B cell (primary cell): ENCODE results near the gene NOS2. TPM values are rescaled to one million over a fixed set of nuclear protein-coding genes. Genes with fewer than 3 reads are reported as not detected.
"Not testable (repeated sequence)": the region's sequence is repeated elsewhere in the genome, so short reads cannot be mapped to it uniquely, and the experiment has no call there.

Experiments used
- ATAC-seq: fragments of 200-7000 bp; cut with Tn5 transposase; one replicate; pipeline ENCODE4 v1.10.0; 2021; ENCODE audit warnings: low read depth, mild to moderate bottlenecking, moderate number of reproducible peaks, moderate library complexity
- CTCF ChIA-PET: fragments of 350-600 bp; sonication (Branson Sonifier 250); formaldehyde crosslinking; loops from one replicate; lab custom pipeline; 2021; ENCODE audit warnings: antibody characterized with exemption, inconsistent platforms; lab: Charles Lee
- POLR2A ChIA-PET: fragments of 350-600 bp; sonication (Branson Sonifier 250); formaldehyde crosslinking; loops from one replicate; lab custom pipeline; 2021; ENCODE audit warnings: antibody characterized with exemption; lab: Charles Lee
- DNase-seq: peaks from one replicate; pipeline ENCODE4 v3.0.0; 2013
- H2AFZ ChIP-seq: 2 replicates; pipeline ENCODE4 v1.6.1; 2012; ENCODE audit warnings: mild to moderate bottlenecking, low read depth, low read length; ENCODE audit not compliant: insufficient read depth, poor library complexity, severe bottlenecking
- H3K27ac ChIP-seq, 2 donors: 1 replicate in 1 of 2; 2 replicates in 1 of 2; pipeline ENCODE4 v1.5.1; 2012 to 2013; ENCODE audit warnings: low read length in 2 of 2, mild to moderate bottlenecking in 2 of 2, moderate library complexity in 1 of 2
- H3K27me3 ChIP-seq, 4 experiments: fragments of 200-600 bp in 1 of 4; sonication (generic) in 1 of 4; replicated peaks in 1 of 4; 1 replicate in 2 of 4; 2 replicates in 2 of 4; pipeline versions ENCODE4 v1.6.1 to v1.7.0; 2013 to 2016; ENCODE audit warnings: low read length in 3 of 4, mild to moderate bottlenecking in 2 of 4, mixed read lengths in 1 of 4, moderate library complexity in 1 of 4; ENCODE audit not compliant: insufficient read depth in 4 of 4, control insufficient read depth in 3 of 4; ENCODE audit errors: control extremely low read depth in 1 of 4
- H3K36me3 ChIP-seq, 2 experiments: replicated peaks in 1 of 2; 1 replicate in 1 of 2; 2 replicates in 1 of 2; pipeline versions ENCODE4 v1.6.1 to v1.7.1; 2013; ENCODE audit warnings: low read length in 1 of 2; ENCODE audit not compliant: insufficient read depth in 2 of 2, control insufficient read depth in 1 of 2; ENCODE audit errors: control extremely low read depth in 1 of 2, extremely low read depth in 1 of 2
- H3K4me1 ChIP-seq, 2 donors: fragments of 200-600 bp in 1 of 2; sonication (generic) in 1 of 2; 1 replicate in 1 of 2; 2 replicates in 1 of 2; pipeline versions ENCODE4 v1.5.1 to v1.6.1; 2013 to 2017; ENCODE audit warnings: low read length in 2 of 2; ENCODE audit not compliant: control insufficient read depth in 2 of 2, insufficient read depth in 2 of 2
- H3K4me2 ChIP-seq: replicated peaks from 2 replicates; pipeline ENCODE3; 2012; ENCODE audit warnings: mild to moderate bottlenecking, low read depth, low read length; ENCODE audit not compliant: poor library complexity, severe bottlenecking
- H3K4me3 ChIP-seq, 5 experiments: fragments of 200-600 bp in 1 of 5; sonication (generic) in 1 of 5; 1 replicate in 3 of 5; 2 replicates in 2 of 5; pipeline versions ENCODE4 v1.5.1 to v1.7.0; 2011 to 2016; ENCODE audit warnings: low read length in 4 of 5, mild to moderate bottlenecking in 4 of 5, low read depth in 2 of 5, control low read depth in 1 of 5, moderate library complexity in 1 of 5; ENCODE audit not compliant: insufficient read depth in 1 of 5; ENCODE audit errors: control extremely low read depth in 1 of 5, extremely low read depth in 1 of 5
- H3K79me2 ChIP-seq: fragments of 200-600 bp; sonication (generic); one replicate; pipeline ENCODE4 v1.6.0; 2016; ENCODE audit warnings: low read length; ENCODE audit not compliant: control insufficient read depth, insufficient read depth
- H3K9ac ChIP-seq: fragments of 200-600 bp; sonication (generic); 2 replicates; pipeline ENCODE4 v1.6.1; 2017; ENCODE audit warnings: mild to moderate bottlenecking, low read length, moderate library complexity
- H3K9me3 ChIP-seq, 3 donors: one replicate each; pipeline versions ENCODE4 v1.6.1 to v1.7.1; 2013; ENCODE audit warnings: low read length in 2 of 3; ENCODE audit not compliant: control insufficient read depth in 2 of 3, insufficient read depth in 1 of 3; ENCODE audit errors: control extremely low read depth in 1 of 3
- H4K20me1 ChIP-seq: 2 replicates; pipeline ENCODE4 v1.6.0; 2012; ENCODE audit warnings: mild to moderate bottlenecking, low read length; ENCODE audit not compliant: insufficient read depth, control insufficient read depth, poor library complexity, severe bottlenecking
- H3K27ac Mint-ChIP-seq: one replicate; pipeline ENCODE4 v1.8.0; 2021; ENCODE audit warnings: mixed read lengths
- H3K27me3 Mint-ChIP-seq: one replicate; pipeline ENCODE4 v1.8.0; 2021; ENCODE audit warnings: mixed read lengths
- H3K4me1 Mint-ChIP-seq: one replicate; pipeline ENCODE4 v1.8.0; 2021; ENCODE audit warnings: mixed read lengths
- H3K4me3 Mint-ChIP-seq: one replicate; pipeline ENCODE4 v1.8.0; 2021; ENCODE audit warnings: mixed read lengths
- H3K9me3 Mint-ChIP-seq: one replicate; pipeline ENCODE4 v1.8.0; 2022; ENCODE audit warnings: mixed read lengths; ENCODE audit not compliant: insufficient read depth
- EZH2 ChIP-seq: IDR thresholded peaks from 2 replicates; pipeline ENCODE4 v1.6.1; 2012; ENCODE audit warnings: borderline replicate concordance, low read depth, mild to moderate bottlenecking, moderate library complexity, low read length; ENCODE audit not compliant: insufficient read depth, poor library complexity, severe bottlenecking
- WGBS: methylation state at CpG from one replicate; pipeline ENCODE4 v1.1.5; 2013; ENCODE audit warnings: missing lambda C conversion rate; ENCODE audit not compliant: insufficient coverage; 5-methylcytosine and 5-hydroxymethylcytosine counted together
- intact Hi-C: fragments of 100-400 bp; cut with micrococcal nuclease; formaldehyde crosslinking; loops from one replicate; pipeline ENCODE4 v1.10.0; 2022
- polyA plus RNA-seq: library from polyadenylated mRNA; depleted of rRNA; stranded (reverse); fragments of >200 nt; gene quantifications from 2 replicates; pipeline ENCODE4 v1.2.3, GENCODE V29; 2012
- total RNA-seq, 2 donors: library from RNA; stranded (reverse); fragments of 120-200 nt in 1 of 2; gene quantifications; 1 replicate in 1 of 2; 2 replicates in 1 of 2; pipeline versions ENCODE4 v1.2.3 to v1.2.4, GENCODE V29; 2013 to 2022
- TF ChIP-seq, protein P1 (sequence below): fragments of 200-600 bp; IDR thresholded peaks from one replicate; pipeline ENCODE4 v1.8.0; 2022; ENCODE audit warnings: antibody characterized with exemption, mild to moderate bottlenecking

The NOS2 gene
- total and polyA plus RNA-seq, 2 donors (not counting 1 experiment from before 2014, with no cell fraction given) = 0.12 TPM

GRCh38 chr17:27751622-27752490 is 48.5 kb downstream of the NOS2 start:
- H3K9me3 Mint-ChIP-seq = no peaks in the 10 kb centered on the region
- no peaks in the 10 kb centered on the region for H3K27me3 ChIP-seq
- POLR2A ChIA-PET = no interaction called here
- H3K27me3 Mint-ChIP-seq = peaks cover 4% of the 10 kb centered on the region
- no peaks in the 10 kb centered on the region for H3K4me1 ChIP-seq
- H3K9me3 ChIP-seq = no peaks in the 10 kb centered on the region
- no peak overlapping the region for H2AFZ ChIP-seq
- CTCF ChIA-PET = no interaction called here
- no peak overlapping the region for H3K9ac ChIP-seq
- no peak overlapping the region for H3K4me2 ChIP-seq
- no peaks in the 10 kb centered on the region for H3K79me2 ChIP-seq
- H3K4me1 Mint-ChIP-seq = no peaks in the 10 kb centered on the region
- H3K27ac ChIP-seq = no peak overlapping the region
- no peak overlapping the region for H3K27ac Mint-ChIP-seq
- no peak overlapping the region for H3K4me3 ChIP-seq
- no peaks in the 10 kb centered on the region for H4K20me1 ChIP-seq
- H3K4me3 Mint-ChIP-seq = no peak overlapping the region
- intact Hi-C loops = no loop called here
- H3K36me3 ChIP-seq = no peaks in the 10 kb centered on the region
- no peak for ATAC-seq
- TF ChIP-seq EZH2 = no peak
- TF ChIP-seq, protein P1, sequence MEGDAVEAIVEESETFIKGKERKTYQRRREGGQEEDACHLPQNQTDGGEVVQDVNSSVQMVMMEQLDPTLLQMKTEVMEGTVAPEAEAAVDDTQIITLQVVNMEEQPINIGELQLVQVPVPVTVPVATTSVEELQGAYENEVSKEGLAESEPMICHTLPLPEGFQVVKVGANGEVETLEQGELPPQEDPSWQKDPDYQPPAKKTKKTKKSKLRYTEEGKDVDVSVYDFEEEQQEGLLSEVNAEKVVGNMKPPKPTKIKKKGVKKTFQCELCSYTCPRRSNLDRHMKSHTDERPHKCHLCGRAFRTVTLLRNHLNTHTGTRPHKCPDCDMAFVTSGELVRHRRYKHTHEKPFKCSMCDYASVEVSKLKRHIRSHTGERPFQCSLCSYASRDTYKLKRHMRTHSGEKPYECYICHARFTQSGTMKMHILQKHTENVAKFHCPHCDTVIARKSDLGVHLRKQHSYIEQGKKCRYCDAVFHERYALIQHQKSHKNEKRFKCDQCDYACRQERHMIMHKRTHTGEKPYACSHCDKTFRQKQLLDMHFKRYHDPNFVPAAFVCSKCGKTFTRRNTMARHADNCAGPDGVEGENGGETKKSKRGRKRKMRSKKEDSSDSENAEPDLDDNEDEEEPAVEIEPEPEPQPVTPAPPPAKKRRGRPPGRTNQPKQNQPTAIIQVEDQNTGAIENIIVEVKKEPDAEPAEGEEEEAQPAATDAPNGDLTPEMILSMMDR = no peak
- 85% methylated on average over 15 of the region's 19 CpGs for WGBS
- DNase-seq = no peak

DNA sequence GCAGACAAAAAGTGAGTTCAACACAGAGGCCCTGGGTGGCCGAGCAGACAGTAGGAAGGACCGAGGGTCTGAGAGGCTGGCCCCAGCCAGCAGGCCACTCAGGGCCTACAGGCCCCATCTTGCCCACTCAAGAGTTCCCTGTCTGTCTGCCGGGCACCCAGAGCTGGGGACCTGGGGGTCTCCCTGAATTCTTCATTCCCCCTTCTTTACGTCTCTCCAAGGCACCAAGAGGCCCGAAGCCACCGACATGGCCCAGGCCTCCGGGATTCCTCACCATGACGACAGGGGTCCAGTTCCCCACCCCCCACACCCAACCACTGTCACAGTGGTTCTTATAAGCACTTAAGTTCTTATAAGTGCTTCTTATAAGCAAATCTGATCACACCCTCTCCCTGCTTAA is 49.2 kb downstream of the NOS2 start:
- Histone ChIP-seq H3K4me2 (no peak overlapping the region), H3K27ac (no peak overlapping the region), H3K4me1 (no peaks in the 10 kb centered on the region), H3K4me3 (no peak overlapping the region), H3K9ac (no peak overlapping the region), H4K20me1 (no peaks in the 10 kb centered on the region), H3K79me2 (no peaks in the 10 kb centered on the region), H3K27me3 (no peaks in the 10 kb centered on the region), H3K9me3 (no peaks in the 10 kb centered on the region), H2AFZ (no peak overlapping the region), H3K36me3 (no peaks in the 10 kb centered on the region)
- TF ChIP-seq, protein P1 = no peak
- no peak for TF ChIP-seq EZH2
- DNase-seq (no peak), ATAC-seq (no peak)
- Mint-ChIP-seq H3K9me3 (no peaks in the 10 kb centered on the region), H3K27me3 (no peaks in the 10 kb centered on the region), H3K27ac (no peak overlapping the region), H3K4me1 (no peaks in the 10 kb centered on the region), H3K4me3 (no peak overlapping the region)
- intact Hi-C loops = no loop called here
- ChIA-PET POLR2A (no interaction called here), CTCF (no interaction called here)
- 93% methylated on average over 6 of the region's 8 CpGs for WGBS

- WGBS = 85% methylated on average over 15 of the region's 15 CpGs
- H3K27ac Mint-ChIP-seq, intact Hi-C loops, H3K9me3 ChIP-seq, H4K20me1 ChIP-seq, H3K27me3 Mint-ChIP-seq, H3K27me3 ChIP-seq, H3K27ac ChIP-seq, DNase-seq, H3K9me3 Mint-ChIP-seq, H3K4me3 Mint-ChIP-seq, H2AFZ ChIP-seq, H3K4me1 ChIP-seq, H3K4me1 Mint-ChIP-seq, H3K4me2 ChIP-seq, H3K9ac ChIP-seq, H3K36me3 ChIP-seq, H3K79me2 ChIP-seq, H3K4me3 ChIP-seq, ATAC-seq, POLR2A ChIA-PET: not testable (repeated sequence)
- CTCF ChIA-PET = interaction anchor here (0.7 to 1.0 kb wide), 4 partner anchors 11 to 150 kb away, joined by 3 to 4 read pairs (median 3); no protein-coding TSS in a partner anchor
These were observed 50.7 kb downstream of the NOS2 start for GRCh38 chr17:27749562-27750150.
